ENCODE results near the gene PRLH. TPM values are rescaled to one million over a fixed set of nuclear protein-coding genes. Genes with fewer than 3 reads are reported as not detected.

PRLH gene
- total and polyA plus RNA-seq, 2 of the 13 experiments (the other 11 are each of a cell fraction or from before 2014, with no cell fraction given), result not detected

- no peak; the same call in 1 of the 2 replicates for TF ChIP-seq MEIS1 (CRISPR knock-in tag; IDR thresholded peaks at IDR 0.05; ENCODE audit: borderline replicate concordance)
- peak; percentile 82; the same call in 1 of the 2 replicates for TF ChIP-seq ZNF572 (CRISPR knock-in tag; IDR thresholded peaks at IDR 0.05)
- TF ChIP-seq, protein P1, sequence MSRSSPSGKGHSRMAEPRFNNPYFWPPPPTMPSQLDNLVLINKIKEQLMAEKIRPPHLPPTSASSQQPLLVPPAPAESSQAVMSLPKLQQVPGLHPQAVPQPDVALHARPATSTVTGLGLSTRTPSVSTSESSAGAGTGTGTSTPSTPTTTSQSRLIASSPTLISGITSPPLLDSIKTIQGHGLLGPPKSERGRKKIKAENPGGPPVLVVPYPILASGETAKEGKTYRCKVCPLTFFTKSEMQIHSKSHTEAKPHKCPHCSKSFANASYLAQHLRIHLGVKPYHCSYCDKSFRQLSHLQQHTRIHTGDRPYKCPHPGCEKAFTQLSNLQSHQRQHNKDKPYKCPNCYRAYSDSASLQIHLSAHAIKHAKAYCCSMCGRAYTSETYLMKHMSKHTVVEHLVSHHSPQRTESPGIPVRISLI (CRISPR knock-in tag; IDR thresholded peaks at IDR 0.05; ENCODE audit: borderline replicate concordance), result no peak; the same call in 1 of the 2 replicates
- TF ChIP-seq RAD51 (IDR thresholded peaks at IDR 0.05; ENCODE audit: borderline replicate concordance), result peak; percentile 42
- TF ChIP-seq RFXANK (CRISPR knock-in tag; IDR thresholded peaks at IDR 0.05), result no peak
- peak; percentile 94 for TF ChIP-seq ARID5B (CRISPR knock-in tag; IDR thresholded peaks at IDR 0.05)
- no peak for TF ChIP-seq ZNF337 (CRISPR knock-in tag; IDR thresholded peaks at IDR 0.05; ENCODE audit: borderline replicate concordance, low read depth)
- TF ChIP-seq HOXA3 (CRISPR knock-in tag; IDR thresholded peaks at IDR 0.05), result peak; percentile 92
- TF ChIP-seq HMGXB3 (CRISPR knock-in tag; IDR thresholded peaks at IDR 0.05; ENCODE audit: borderline replicate concordance), result peak; percentile 45; the same call in 1 of the 2 replicates
- TF ChIP-seq, protein P2, sequence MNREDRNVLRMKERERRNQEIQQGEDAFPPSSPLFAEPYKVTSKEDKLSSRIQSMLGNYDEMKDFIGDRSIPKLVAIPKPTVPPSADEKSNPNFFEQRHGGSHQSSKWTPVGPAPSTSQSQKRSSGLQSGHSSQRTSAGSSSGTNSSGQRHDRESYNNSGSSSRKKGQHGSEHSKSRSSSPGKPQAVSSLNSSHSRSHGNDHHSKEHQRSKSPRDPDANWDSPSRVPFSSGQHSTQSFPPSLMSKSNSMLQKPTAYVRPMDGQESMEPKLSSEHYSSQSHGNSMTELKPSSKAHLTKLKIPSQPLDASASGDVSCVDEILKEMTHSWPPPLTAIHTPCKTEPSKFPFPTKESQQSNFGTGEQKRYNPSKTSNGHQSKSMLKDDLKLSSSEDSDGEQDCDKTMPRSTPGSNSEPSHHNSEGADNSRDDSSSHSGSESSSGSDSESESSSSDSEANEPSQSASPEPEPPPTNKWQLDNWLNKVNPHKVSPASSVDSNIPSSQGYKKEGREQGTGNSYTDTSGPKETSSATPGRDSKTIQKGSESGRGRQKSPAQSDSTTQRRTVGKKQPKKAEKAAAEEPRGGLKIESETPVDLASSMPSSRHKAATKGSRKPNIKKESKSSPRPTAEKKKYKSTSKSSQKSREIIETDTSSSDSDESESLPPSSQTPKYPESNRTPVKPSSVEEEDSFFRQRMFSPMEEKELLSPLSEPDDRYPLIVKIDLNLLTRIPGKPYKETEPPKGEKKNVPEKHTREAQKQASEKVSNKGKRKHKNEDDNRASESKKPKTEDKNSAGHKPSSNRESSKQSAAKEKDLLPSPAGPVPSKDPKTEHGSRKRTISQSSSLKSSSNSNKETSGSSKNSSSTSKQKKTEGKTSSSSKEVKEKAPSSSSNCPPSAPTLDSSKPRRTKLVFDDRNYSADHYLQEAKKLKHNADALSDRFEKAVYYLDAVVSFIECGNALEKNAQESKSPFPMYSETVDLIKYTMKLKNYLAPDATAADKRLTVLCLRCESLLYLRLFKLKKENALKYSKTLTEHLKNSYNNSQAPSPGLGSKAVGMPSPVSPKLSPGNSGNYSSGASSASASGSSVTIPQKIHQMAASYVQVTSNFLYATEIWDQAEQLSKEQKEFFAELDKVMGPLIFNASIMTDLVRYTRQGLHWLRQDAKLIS (CRISPR knock-in tag; IDR thresholded peaks at IDR 0.05), result no peak; the same call in 1 of the 2 replicates
- no peak for TF ChIP-seq ZFYVE20 (CRISPR knock-in tag; IDR thresholded peaks at IDR 0.05; ENCODE audit: borderline replicate concordance, low read depth)
- TF ChIP-seq FOXO4 (CRISPR knock-in tag; conservative IDR thresholded peaks at IDR 0.05), result no peak
These were observed 24.1 kb downstream of the PRLH start, which contains the start of gene RAB17 (continued) for GRCh38 chr2:237590272-237591140.
